Endometrial microvascular endothelial cells (primary cell): ENCODE measurements around the gene MYMK. TPM values are rescaled to one million over a fixed set of nuclear protein-coding genes. Genes with fewer than 3 reads are reported as not detected.

ENCODE experiments used
- total RNA-seq: library from RNA; depleted of rRNA; stranded (reverse); fragments of >200 nt; gene quantifications from one replicate; pipeline ENCODE4 v1.2.3, GENCODE V29; 2015; ENCODE audit errors: inconsistent ontology term

The MYMK gene
- total RNA-seq, 1 donor from 2014 or later: not detected

Other genes with a start within 250 kb of the MYMK start
- not detected for gene ABO, start 249.8 kb downstream of the MYMK start, total RNA-seq
- 24.1 TPM for gene SURF6, start 188.8 kb downstream of the MYMK start, total RNA-seq
- gene MED22, start 176.8 kb downstream of the MYMK start, total RNA-seq: 20.3 TPM
- 2,760 TPM for gene RPL7A, start 176.7 kb downstream of the MYMK start, total RNA-seq
- gene SURF1, start 168.5 kb downstream of the MYMK start, total RNA-seq: 14.4 TPM
- gene SURF2, start 168.4 kb downstream of the MYMK start, total RNA-seq: 15.1 TPM
- gene SURF4, start 148.9 kb downstream of the MYMK start, total RNA-seq: 299 TPM
- gene STKLD1, start 148.6 kb downstream of the MYMK start, total RNA-seq: 0.19 TPM
- 18.7 TPM for gene REXO4, start 106.9 kb downstream of the MYMK start, total RNA-seq
- gene ADAMTS13, start 102.6 kb downstream of the MYMK start, total RNA-seq: 1.8 TPM
- 2.8 TPM for gene CACFD1, start 65.0 kb downstream of the MYMK start, total RNA-seq
- 45.3 TPM for gene SLC2A6, start 45.9 kb downstream of the MYMK start, total RNA-seq
- not detected for gene ADAMTSL2, start 9.7 kb upstream of the MYMK start, total RNA-seq
- gene FAM163B, start 84.4 kb upstream of the MYMK start, total RNA-seq: not detected
- not detected for gene DBH, start 111.4 kb upstream of the MYMK start, total RNA-seq
- not detected for gene SARDH, start 213.4 kb upstream of the MYMK start, total RNA-seq